H1 (cell line): ENCODE data around the gene AP1G2. TPM values are rescaled to one million over a fixed set of nuclear protein-coding genes. Genes with fewer than 3 reads are reported as not detected.

Experiments used
- NRF1 ChIP-seq: IDR thresholded peaks from 2 replicates; pipeline ENCODE4 v1.6.1; 2011; ENCODE audit warnings: mild to moderate bottlenecking, low read depth, low read length, improper control_type of control experiment
- TAF1 ChIP-seq: IDR thresholded peaks from 2 replicates; pipeline ENCODE4 v1.6.1; 2011; ENCODE audit warnings: mild to moderate bottlenecking, low read depth, low read length
- TEAD4 ChIP-seq: IDR thresholded peaks from 2 replicates; pipeline ENCODE4 v1.6.1; 2012; ENCODE audit warnings: low read depth, low read length, inconsistent platforms, mixed read lengths
- polyA plus RNA-seq, 7 experiments: library from polyadenylated mRNA; depleted of rRNA in 3 of 7; stranded (reverse) in 5 of 7; unstranded in 2 of 7; fragments of >200 nt in 5 of 7; fragments of 200-250 nt in 2 of 7; gene quantifications; 1 replicate in 5 of 7; 2 replicates in 1 of 7; 4 replicates in 1 of 7; pipeline versions ENCODE4 v1.2.1 to v1.2.3, GENCODE V29; 2011 to 2013; ENCODE audit warnings: missing spikeins in 2 of 7, mixed read lengths in 2 of 7
- total RNA-seq: library from RNA; stranded (reverse); fragmentation: NEBNext Ultra II Directional; extraction: Animal tissue kit (Norgen Biotek cat#: 25700); gene quantifications from 2 replicates; pipeline ENCODE4 v1.2.1, GENCODE V29; 2021

Gene AP1G2
- total and polyA plus RNA-seq, 2 of the 8 experiments (the other 6 are each of a cell fraction or from before 2014, with no cell fraction given): 70.9 to 134 TPM

DNA sequence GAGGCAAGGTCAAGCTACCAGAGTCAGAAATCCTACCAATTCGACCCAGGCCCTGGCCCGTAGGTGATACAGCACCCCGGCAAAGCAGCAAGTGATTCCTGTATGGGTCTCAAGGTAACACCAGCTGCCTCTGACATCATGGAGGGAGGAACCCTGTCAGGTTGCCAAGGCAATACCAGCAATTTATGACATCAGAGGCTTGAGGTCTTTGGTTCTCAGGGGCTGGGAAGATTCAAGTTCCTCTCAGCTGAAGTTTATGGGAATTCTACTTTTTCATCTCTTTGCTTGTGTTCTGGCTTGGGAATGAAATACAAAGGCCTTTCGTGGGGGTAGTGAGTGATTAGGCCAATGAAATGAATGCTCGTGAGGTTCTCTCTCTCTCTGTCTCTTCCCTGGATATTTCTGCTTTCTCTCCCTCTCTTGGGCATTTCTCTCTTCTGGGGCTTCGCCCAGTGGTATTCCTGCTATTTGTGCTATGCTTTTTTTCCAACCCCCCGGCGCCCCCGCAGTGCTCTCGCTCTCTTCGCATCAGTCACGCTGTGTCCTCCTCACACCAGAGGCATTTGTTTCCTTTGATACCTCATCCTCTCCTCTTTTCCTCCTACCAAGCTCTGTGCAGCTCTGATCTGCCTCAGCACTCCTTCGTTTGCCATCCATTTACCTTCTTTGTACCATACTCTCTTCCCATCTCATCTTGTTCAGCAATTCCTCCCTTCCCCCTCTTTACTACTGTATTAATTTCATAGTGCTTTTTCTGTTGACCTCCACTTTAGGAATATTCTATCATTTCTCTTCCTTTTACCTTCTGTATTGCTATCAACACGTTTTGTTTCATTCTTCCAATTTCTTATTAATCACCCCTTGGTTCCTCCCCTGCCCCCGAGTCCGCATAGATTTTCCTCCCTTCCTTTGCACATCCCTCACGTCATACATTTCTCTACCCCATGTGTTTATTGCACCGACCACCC, 19.0 kb downstream of the AP1G2 start (continued):
- peak; percentile 73 for TF ChIP-seq TEAD4
- no peak for TF ChIP-seq NRF1
- peak; percentile 51; the same call in 1 of the 2 replicates for TF ChIP-seq TAF1
